Gastroesophageal sphincter (tissue), 4 donors: ENCODE measurements around the gene CLEC4F. TPM values are rescaled to one million over a fixed set of nuclear protein-coding genes. Genes with fewer than 3 reads are reported as not detected.

ENCODE experiments used
- ATAC-seq: fragments of 150-250 bp; one replicate; pipeline ENCODE4 v1.9.1; 2016; ENCODE audit warnings: mild to moderate bottlenecking, moderate library complexity
- H3K27ac ChIP-seq, 4 donors: fragments of 200-600 bp; sonication (generic) in 3 of 4; 1 replicate in 3 of 4; 2 replicates in 1 of 4; pipeline ENCODE4 v1.5.1; 2016 to 2019
- H3K27me3 ChIP-seq: fragments of 200-600 bp; sonication (generic); one replicate; pipeline ENCODE4 v1.5.1; 2019
- H3K36me3 ChIP-seq, 2 donors: fragments of 200-600 bp; sonication (generic); one replicate each; pipeline ENCODE4 v1.5.1; 2019; ENCODE audit warnings: control low read depth in 1 of 2
- H3K4me1 ChIP-seq, 3 donors: fragments of 200-600 bp; sonication (generic); 1 replicate in 2 of 3; 2 replicates in 1 of 3; pipeline ENCODE4 v1.5.1; 2016 to 2019; ENCODE audit warnings: control low read depth in 2 of 3
- H3K4me3 ChIP-seq, 2 donors: fragments of 200-600 bp; sonication (generic); one replicate each; pipeline ENCODE4 v1.5.1; 2019; ENCODE audit warnings: mild to moderate bottlenecking in 1 of 2, moderate library complexity in 1 of 2
- H3K9me3 ChIP-seq, 3 donors: fragments of 200-600 bp; sonication (generic); one replicate each; pipeline ENCODE4 v1.5.1; 2017 to 2019; ENCODE audit warnings: control low read depth in 2 of 3
- CTCF ChIP-seq, 4 experiments: fragments of 200-600 bp in 2 of 4; fragments of 450-650 bp in 2 of 4; sonication (generic) in 1 of 4; IDR thresholded peaks; one replicate each; pipeline ENCODE4 v1.5.1; 2017 to 2019; ENCODE audit warnings: antibody characterized with exemption in 4 of 4, mild to moderate bottlenecking in 2 of 4, moderate library complexity in 2 of 4
- EP300 ChIP-seq: sonication (generic); formaldehyde crosslinking; IDR thresholded peaks from one replicate; pipeline ENCODE4 v1.6.1; 2017; ENCODE audit warnings: antibody characterized with exemption, mild to moderate bottlenecking
- POLR2A ChIP-seq, 2 donors: fragments of 450-650 bp; IDR thresholded peaks; one replicate each; pipeline ENCODE4 v1.6.1; 2017; ENCODE audit warnings: antibody characterized with exemption in 2 of 2, mild to moderate bottlenecking in 2 of 2, moderate library complexity in 1 of 2
- POLR2AphosphoS5 ChIP-seq: sonication (generic); formaldehyde crosslinking; IDR thresholded peaks from one replicate; pipeline ENCODE4 v1.6.1; 2017; ENCODE audit warnings: antibody characterized with exemption
- WGBS, 2 donors: methylation state at CpG; one replicate each; pipeline ENCODE4 v1.1.5; 2018; ENCODE audit warnings: low coverage in 1 of 2; 5-methylcytosine and 5-hydroxymethylcytosine counted together
- total RNA-seq, 4 donors: library from RNA; depleted of rRNA; stranded (reverse); fragments of >200 nt; gene quantifications; one replicate each; pipeline ENCODE4 v1.1.0, GENCODE V29; 2016

Gene CLEC4F
- 1 to 10 TPM in 2 of 4 donors, not detected in 2; 1.1 TPM for total RNA-seq

- 30% methylated on average over 2 of the region's 7 CpGs; no CpG with 5 or more reads in 1 of the 2 donors for WGBS, 2 donors
- no peaks in the 10 kb centered on the region for H3K9me3 ChIP-seq
- no peaks in the 10 kb centered on the region for H3K36me3 ChIP-seq
- no peak for TF ChIP-seq CTCF (IDR thresholded peaks at IDR 0.05)
- no peak for TF ChIP-seq POLR2AphosphoS5
- no peak for TF ChIP-seq POLR2A (IDR thresholded peaks at IDR 0.05)
- TF ChIP-seq EP300: no peak
- H3K4me3 ChIP-seq: no peak within 1 kb of the TSS
- no peak within 1 kb of the TSS for H3K27ac ChIP-seq
- ATAC-seq: no peak
- peaks cover 36% of the 10 kb centered on the region for H3K27me3 ChIP-seq
- H3K4me1 ChIP-seq: no peaks in the 10 kb centered on the region
Observed at GRCh38 chr2:70820499-70820898, at the start of gene CLEC4F. CLEC4F (minus strand) TSS chr2:70820599; CDS start chr2:70820523, 76 bp downstream.

GRCh38 chr2:70868970-70869369 is 48.6 kb upstream of the CLEC4F start:
- no peak for TF ChIP-seq POLR2AphosphoS5
- TF ChIP-seq CTCF (IDR thresholded peaks at IDR 0.05): no peak
- no peak for TF ChIP-seq EP300
- TF ChIP-seq POLR2A (IDR thresholded peaks at IDR 0.05): no peak
- Histone ChIP-seq H3K27me3 (peaks cover 51% of the 10 kb centered on the region), H3K4me3 (no peak overlapping the region), H3K9me3 (no peaks in the 10 kb centered on the region), H3K36me3 (no peaks in the 10 kb centered on the region), H3K27ac (no peak overlapping the region), H3K4me1 (peaks cover 0 to 9% (median 8%) of the 10 kb centered on the region in 3 donors)
- no peak for ATAC-seq
- 57 to 100% methylated on average over 1 of the region's 1 CpG for WGBS, 2 donors

- no peaks in the 10 kb centered on the region for H3K36me3 ChIP-seq
- TF ChIP-seq CTCF (IDR thresholded peaks at IDR 0.05) (peak; percentile 61 to 91 (median 84)), EP300 (no peak)
- no peak overlapping the region for H3K27ac ChIP-seq
- H3K4me3 ChIP-seq: no peak overlapping the region
- H3K4me1 ChIP-seq: no peaks in the 10 kb centered on the region
- peaks cover 55% of the 10 kb centered on the region for H3K27me3 ChIP-seq
- ATAC-seq: peak; percentile 79
- WGBS, 2 donors: 17 to 18% methylated on average over 13 to 18 of the region's 21 CpGs
- no peaks in the 10 kb centered on the region for H3K9me3 ChIP-seq
Observed at GRCh38 chr2:70861777-70862625, 41.6 kb upstream of the CLEC4F start.

- H3K27ac ChIP-seq: no peak overlapping the region
- no peak for TF ChIP-seq CTCF (IDR thresholded peaks at IDR 0.05)
- no peak for TF ChIP-seq EP300
- no peak for TF ChIP-seq POLR2A (IDR thresholded peaks at IDR 0.05)
- no peak for TF ChIP-seq POLR2AphosphoS5
- H3K36me3 ChIP-seq: no peaks in the 10 kb centered on the region
- H3K4me1 ChIP-seq: no peaks in the 10 kb centered on the region
- no peak overlapping the region for H3K4me3 ChIP-seq
- H3K9me3 ChIP-seq: no peaks in the 10 kb centered on the region
- WGBS, 2 donors: 45 to 76% methylated on average over 1 of the region's 1 CpG
- peaks cover 12% of the 10 kb centered on the region for H3K27me3 ChIP-seq
- ATAC-seq: no peak
Observed at GRCh38 chr2:70855667-70856066, 35.3 kb upstream of the CLEC4F start.

- H3K4me1 ChIP-seq: no peaks in the 10 kb centered on the region
- 74 to 100% methylated on average over 3 to 4 of the region's 4 CpGs for WGBS, 2 donors
- no peak for TF ChIP-seq CTCF (IDR thresholded peaks at IDR 0.05)
- TF ChIP-seq POLR2AphosphoS5: no peak
Observed at GRCh38 chr2:70854411-70854810, 34.0 kb upstream of the CLEC4F start.

More at GRCh38 chr2:70854411-70854810, 34.0 kb upstream of the CLEC4F start:
- Histone ChIP-seq H3K27me3 (peaks cover 5% of the 10 kb centered on the region), H3K27ac (no peak overlapping the region), H3K36me3 (no peaks in the 10 kb centered on the region), H3K4me3 (no peak overlapping the region), H3K9me3 (no peaks in the 10 kb centered on the region)
- ATAC-seq: no peak
